IPS-15b (cell line): Measurements from ENCODE around the gene OR4K13.

ENCODE experiments used
- H3K27me3 ChIP-seq: one replicate; pipeline ENCODE4 v1.6.1; 2013; ENCODE audit warnings: low read length; ENCODE audit not compliant: control insufficient read depth, insufficient read depth
- H3K36me3 ChIP-seq: one replicate; pipeline ENCODE4 v1.6.1; 2013; ENCODE audit warnings: low read length; ENCODE audit not compliant: control insufficient read depth, insufficient read depth
- H3K4me1 ChIP-seq: one replicate; pipeline ENCODE4 v1.6.1; 2013; ENCODE audit warnings: mild to moderate bottlenecking, low read length; ENCODE audit not compliant: control insufficient read depth, insufficient read depth
- H3K4me3 ChIP-seq: one replicate; pipeline ENCODE4 v1.5.1; 2013; ENCODE audit warnings: low read depth, low read length
- H3K9ac ChIP-seq: one replicate; pipeline ENCODE4 v1.6.1; 2013; ENCODE audit warnings: low read depth, mild to moderate bottlenecking, low read length
- H3K9me3 ChIP-seq: one replicate; pipeline ENCODE4 v1.6.1; 2013; ENCODE audit warnings: mild to moderate bottlenecking, low read length; ENCODE audit not compliant: control insufficient read depth, insufficient read depth

The OR4K13 gene, protein sequence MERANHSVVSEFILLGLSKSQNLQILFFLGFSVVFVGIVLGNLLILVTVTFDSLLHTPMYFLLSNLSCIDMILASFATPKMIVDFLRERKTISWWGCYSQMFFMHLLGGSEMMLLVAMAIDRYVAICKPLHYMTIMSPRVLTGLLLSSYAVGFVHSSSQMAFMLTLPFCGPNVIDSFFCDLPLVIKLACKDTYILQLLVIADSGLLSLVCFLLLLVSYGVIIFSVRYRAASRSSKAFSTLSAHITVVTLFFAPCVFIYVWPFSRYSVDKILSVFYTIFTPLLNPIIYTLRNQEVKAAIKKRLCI

DNA sequence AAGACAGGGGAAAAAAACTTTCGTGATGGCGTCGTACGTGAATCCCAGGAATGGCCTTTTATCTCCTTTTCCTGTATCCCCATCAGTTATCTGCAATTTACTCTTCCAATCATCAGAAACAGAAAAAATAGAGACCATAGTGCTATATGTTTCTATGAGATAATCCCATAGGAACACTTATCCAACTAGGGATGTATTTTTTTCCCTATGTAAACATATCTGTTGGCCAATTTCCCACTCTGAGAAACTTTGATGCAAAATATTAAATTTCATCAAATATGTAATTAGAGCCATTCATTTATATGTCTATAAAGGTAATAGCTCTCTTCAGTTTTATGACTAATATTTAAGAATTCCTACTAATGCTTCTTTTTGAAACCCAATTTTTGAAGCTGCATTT is at the start of gene OR4K13:
Gene OR4K13 (minus strand): TSS at position 101 of the 400 bp plus-strand sequence. CDS start 1,280 bp downstream, outside the sequence.
- Histone ChIP-seq H3K9me3 (peaks cover 7% of the 10 kb centered on the region), H3K36me3 (no peaks in the 10 kb centered on the region), H3K4me3 (no peak within 1 kb of the TSS), H3K27me3 (no peaks in the 10 kb centered on the region), H3K4me1 (no peaks in the 10 kb centered on the region), H3K9ac (no peak within 1 kb of the TSS)

DNA sequence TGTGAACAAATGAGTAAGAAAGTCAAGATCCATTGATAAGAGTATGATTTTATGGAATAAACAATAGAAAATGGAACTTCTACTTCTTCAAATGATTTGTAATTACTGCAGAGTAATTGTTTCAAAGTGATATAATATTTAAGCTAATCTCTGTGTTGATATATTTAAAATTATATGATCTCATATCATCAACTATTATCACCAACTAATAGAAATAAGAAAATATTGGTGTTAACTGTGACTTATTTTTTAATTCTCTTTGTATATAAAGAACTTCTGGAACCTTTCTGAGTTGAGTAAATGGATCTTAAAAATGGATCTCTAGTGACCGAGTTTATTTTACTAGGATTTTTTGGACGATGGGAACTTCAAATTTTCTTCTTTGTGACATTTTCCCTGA is 23.9 kb upstream of the OR4K13 start, which contains the start of gene OR4L1:
Gene OR4L1 (plus strand): TSS at position 301 of the 400 bp plus-strand sequence. CDS start 0 bp downstream, at position 301.
- Histone ChIP-seq H3K4me1 (no peaks in the 10 kb centered on the region), H3K9me3 (peaks cover 24% of the 10 kb centered on the region), H3K27me3 (no peaks in the 10 kb centered on the region), H3K4me3 (no peak within 1 kb of the TSS), H3K9ac (no peak within 1 kb of the TSS), H3K36me3 (no peaks in the 10 kb centered on the region)

DNA sequence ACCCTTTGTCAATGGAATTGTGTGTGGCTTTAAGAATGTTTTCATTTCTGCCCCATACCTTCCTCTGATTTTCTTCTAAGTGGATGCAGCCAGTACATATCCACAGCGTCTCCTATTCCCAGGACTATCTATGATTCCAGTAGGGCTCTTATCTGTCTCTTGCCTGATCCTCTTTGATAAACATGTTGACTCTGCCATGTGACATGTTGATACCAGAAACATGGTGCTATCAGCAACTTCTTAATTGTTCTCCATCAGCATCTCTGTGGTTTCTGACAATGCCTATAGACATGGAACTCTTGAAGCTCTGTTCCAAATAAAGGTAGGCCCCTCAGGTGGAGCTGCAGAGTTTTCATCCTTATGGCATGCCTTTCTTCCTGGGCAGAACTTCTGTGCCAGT is 12.4 kb upstream of the OR4K13 start:
- peaks cover 3% of the 10 kb centered on the region for H3K9me3 ChIP-seq
- H3K4me3 ChIP-seq: no peak overlapping the region
- no peaks in the 10 kb centered on the region for H3K36me3 ChIP-seq
- no peaks in the 10 kb centered on the region for H3K4me1 ChIP-seq
- no peaks in the 10 kb centered on the region for H3K27me3 ChIP-seq
- H3K9ac ChIP-seq: no peak overlapping the region

DNA sequence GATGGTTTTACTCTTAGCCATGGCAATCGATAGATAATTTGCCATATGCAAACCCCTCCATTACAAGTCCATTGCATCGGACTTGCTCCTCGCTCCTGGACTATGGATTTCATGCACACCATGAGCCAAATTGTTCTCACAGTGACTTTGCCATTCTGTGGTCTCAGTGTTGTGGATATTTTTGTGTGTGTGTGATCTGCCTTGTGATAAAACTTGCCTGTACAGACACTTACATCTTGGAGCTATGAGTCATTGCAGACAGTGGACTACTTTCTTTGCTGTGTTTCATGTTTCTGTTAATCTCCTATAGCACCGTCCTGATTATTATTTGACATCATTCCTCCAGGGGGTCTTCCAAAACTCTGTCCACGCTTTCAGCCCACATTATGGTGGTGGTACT is 8.4 kb upstream of the OR4K13 start:
- Histone ChIP-seq H3K4me3 (no peak overlapping the region), H3K9me3 (no peaks in the 10 kb centered on the region), H3K36me3 (no peaks in the 10 kb centered on the region), H3K27me3 (no peaks in the 10 kb centered on the region), H3K4me1 (no peaks in the 10 kb centered on the region), H3K9ac (no peak overlapping the region)

GRCh38 chr14:20035449-20035848 is 389 bp downstream of the OR4K13 start:
- Histone ChIP-seq H3K9ac (no peak overlapping the region), H3K4me3 (no peak overlapping the region), H3K36me3 (no peaks in the 10 kb centered on the region), H3K27me3 (no peaks in the 10 kb centered on the region), H3K4me1 (no peaks in the 10 kb centered on the region), H3K9me3 (peaks cover 7% of the 10 kb centered on the region)

GRCh38 chr14:20031058-20031457 is 4.8 kb downstream of the OR4K13 start:
- peaks cover 19% of the 10 kb centered on the region for H3K9me3 ChIP-seq
- no peak overlapping the region for H3K4me3 ChIP-seq
- H3K36me3 ChIP-seq: no peaks in the 10 kb centered on the region
- no peaks in the 10 kb centered on the region for H3K4me1 ChIP-seq
- H3K9ac ChIP-seq: no peak overlapping the region
- H3K27me3 ChIP-seq: no peaks in the 10 kb centered on the region

DNA sequence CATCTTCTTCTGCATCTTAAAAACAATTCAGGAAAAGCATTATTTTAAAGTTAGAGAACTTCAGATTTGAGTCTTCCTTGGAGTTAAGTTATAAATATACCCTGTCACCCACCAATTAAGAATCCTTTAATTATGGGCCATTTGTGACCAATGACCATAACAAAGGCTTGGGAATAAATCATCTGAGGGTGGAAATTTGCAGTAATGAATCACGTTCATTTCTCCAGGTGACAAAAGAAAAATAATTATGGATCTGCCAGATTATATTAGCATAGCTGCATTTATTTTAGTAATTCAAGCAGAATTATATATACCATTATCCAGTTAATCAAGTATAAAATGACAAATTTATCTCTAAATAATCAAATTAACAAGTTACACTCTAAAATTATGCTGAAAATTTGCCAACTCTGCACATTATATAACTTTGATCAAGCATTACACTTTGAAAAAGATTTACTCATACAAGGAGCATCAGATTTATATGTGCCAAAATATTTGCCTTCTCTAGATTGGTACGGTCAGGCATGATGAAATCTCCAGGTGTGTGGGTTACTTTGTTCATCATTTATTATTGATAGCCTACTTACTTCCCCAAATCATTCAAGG is 16.5 kb downstream of the OR4K13 start, which contains the start of gene OR4K14:
Gene OR4K14 (minus strand): TSS at position 51 of the 609 bp plus-strand sequence. CDS start 4,114 bp downstream, outside the sequence.
- H3K4me1 ChIP-seq: no peaks in the 10 kb centered on the region
- H3K36me3 ChIP-seq: no peaks in the 10 kb centered on the region
- no peak within 1 kb of the TSS for H3K4me3 ChIP-seq
- H3K27me3 ChIP-seq: no peaks in the 10 kb centered on the region
- H3K9ac ChIP-seq: no peak within 1 kb of the TSS
- peaks cover 14% of the 10 kb centered on the region for H3K9me3 ChIP-seq

GRCh38 chr14:20008156-20008555 is 27.7 kb downstream of the OR4K13 start:
- H3K9ac ChIP-seq: no peak overlapping the region
- peaks cover 7% of the 10 kb centered on the region for H3K9me3 ChIP-seq

GRCh38 chr14:20002319-20002718 is 33.5 kb downstream of the OR4K13 start:
- Histone ChIP-seq H3K9me3 (peaks cover 7% of the 10 kb centered on the region), H3K4me3 (no peak overlapping the region), H3K27me3 (no peaks in the 10 kb centered on the region)

More at GRCh38 chr14:20008156-20008555, 27.7 kb downstream of the OR4K13 start:
- Histone ChIP-seq H3K4me1 (no peaks in the 10 kb centered on the region), H3K4me3 (no peak overlapping the region), H3K27me3 (no peaks in the 10 kb centered on the region), H3K36me3 (no peaks in the 10 kb centered on the region)

GRCh38 chr14:20001863-20002262 is 34.0 kb downstream of the OR4K13 start, which contains the start of gene OR4Q2:
Gene OR4Q2, plus strand, starts transcription at chr14:20002163.
- no peaks in the 10 kb centered on the region for H3K4me1 ChIP-seq
- H3K27me3 ChIP-seq: no peaks in the 10 kb centered on the region
- H3K36me3 ChIP-seq: no peaks in the 10 kb centered on the region
- no peak within 1 kb of the TSS for H3K4me3 ChIP-seq
- H3K9ac ChIP-seq: no peak within 1 kb of the TSS
- peaks cover 6% of the 10 kb centered on the region for H3K9me3 ChIP-seq

More at GRCh38 chr14:20002319-20002718, 33.5 kb downstream of the OR4K13 start:
- no peak overlapping the region for H3K9ac ChIP-seq
- H3K4me1 ChIP-seq: no peaks in the 10 kb centered on the region
- H3K36me3 ChIP-seq: no peaks in the 10 kb centered on the region

GRCh38 chr14:19993438-19993837 is 42.4 kb downstream of the OR4K13 start:
- Histone ChIP-seq H3K9ac (no peak overlapping the region), H3K4me3 (no peak overlapping the region), H3K27me3 (no peaks in the 10 kb centered on the region), H3K4me1 (no peaks in the 10 kb centered on the region), H3K36me3 (no peaks in the 10 kb centered on the region), H3K9me3 (peaks cover 12% of the 10 kb centered on the region)
